Activated T-cell treated with anti-CD3 and anti-CD28 coated beads, Interleukin-2, amount 50 U/mL, for 72 hours (primary cell): ENCODE data around the gene CHD6. TPM values are rescaled to one million over a fixed set of nuclear protein-coding genes. Genes with fewer than 3 reads are reported as not detected.

ENCODE experiments used
- ATAC-seq, 2 donors: fragments of 150-1000 bp; cut with Tn5 transposase; replicated peaks in 1 of 2; 2 replicates each; pipeline ENCODE4 v1.10.0; 2021; ENCODE audit warnings: moderate library complexity in 2 of 2, mild to moderate bottlenecking in 1 of 2
- DNase-seq, 2 donors: peaks; one replicate each; pipeline ENCODE4 v3.0.0; 2021 to 2022; ENCODE audit warnings: mixed read lengths in 1 of 2
- H3K27ac Mint-ChIP-seq: one replicate; pipeline ENCODE4 v1.8.0; 2022; ENCODE audit warnings: mild to moderate bottlenecking, moderate library complexity, mixed read lengths
- H3K27me3 Mint-ChIP-seq: one replicate; pipeline ENCODE4 v1.8.0; 2022; ENCODE audit warnings: low read depth, mixed read lengths
- H3K36me3 Mint-ChIP-seq, 2 donors: one replicate each; pipeline ENCODE4 v1.8.0; 2022; ENCODE audit warnings: mixed read lengths in 2 of 2, mild to moderate bottlenecking in 1 of 2; ENCODE audit not compliant: insufficient read depth in 2 of 2
- H3K4me1 Mint-ChIP-seq: one replicate; pipeline ENCODE4 v1.8.0; 2022; ENCODE audit warnings: low read depth, mixed read lengths
- H3K4me3 Mint-ChIP-seq, 2 donors: one replicate each; pipeline ENCODE4 v1.8.0; 2022; ENCODE audit warnings: mild to moderate bottlenecking in 2 of 2, mixed read lengths in 2 of 2, moderate library complexity in 2 of 2
- H3K9me3 Mint-ChIP-seq, 2 donors: one replicate each; pipeline ENCODE4 v1.8.0; 2022; ENCODE audit warnings: mixed read lengths in 2 of 2
- total RNA-seq, 2 donors: library from RNA; stranded (reverse); gene quantifications; one replicate each; pipeline ENCODE4 v1.2.3, GENCODE V29; 2022

CHD6 gene
- total RNA-seq, 2 donors from 2014 or later, result 35.8 to 37.7 TPM

DNA sequence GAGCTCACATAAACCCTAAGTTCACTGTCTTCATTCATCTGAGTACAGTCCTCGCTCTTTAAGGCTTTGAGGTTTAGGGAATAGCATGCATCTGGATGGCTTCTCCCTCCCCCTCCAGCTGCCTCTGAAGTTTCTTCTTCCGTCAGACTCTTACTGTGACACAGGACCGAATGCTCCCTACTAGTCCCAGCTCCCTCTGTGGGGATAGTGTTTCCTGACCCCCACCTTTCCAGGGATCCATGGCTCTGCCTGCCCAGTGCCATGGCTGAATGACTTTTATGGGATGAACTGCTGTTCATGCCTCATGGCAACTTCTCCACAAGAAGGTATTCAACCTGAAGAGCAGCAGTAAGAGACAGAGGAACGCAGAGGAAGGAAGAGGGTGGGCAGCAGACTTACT lies 171.7 kb downstream of the CHD6 start:
- Mint-ChIP-seq H3K27ac (no peak overlapping the region), H3K4me3 (no peak overlapping the region), H3K9me3 (no peaks in the 10 kb centered on the region), H3K27me3 (no peaks in the 10 kb centered on the region), H3K4me1 (peaks cover 12% of the 10 kb centered on the region), H3K36me3 (peaks cover 3 to 8% of the 10 kb centered on the region in 2 donors)
- DNase-seq (no peak), ATAC-seq (no peak)

DNA sequence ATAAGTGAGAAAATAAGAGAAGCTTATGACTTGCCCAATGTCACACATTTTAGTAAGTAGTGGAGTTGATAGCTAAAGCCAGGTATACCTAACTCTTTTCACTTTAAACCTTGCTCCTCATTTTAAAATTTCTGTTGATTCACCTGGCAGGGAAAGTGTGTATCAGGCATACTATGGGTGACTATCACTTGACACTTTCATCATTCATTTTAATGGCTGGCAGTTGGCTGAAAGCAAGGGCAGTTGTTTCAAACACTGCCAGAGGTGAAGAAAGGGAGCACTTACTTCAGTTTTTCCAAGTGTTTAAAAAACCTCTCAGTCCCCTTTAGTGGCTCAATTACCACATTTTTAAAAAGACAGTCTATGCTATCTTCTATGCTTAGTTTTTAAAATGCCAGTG lies 173.4 kb downstream of the CHD6 start:
- DNase-seq (no peak), ATAC-seq (no peak)
- Mint-ChIP-seq H3K36me3 (peaks cover 3 to 7% of the 10 kb centered on the region in 2 donors), H3K9me3 (no peaks in the 10 kb centered on the region), H3K27me3 (no peaks in the 10 kb centered on the region), H3K27ac (no peak overlapping the region), H3K4me3 (no peak overlapping the region), H3K4me1 (peaks cover 22% of the 10 kb centered on the region)

DNA sequence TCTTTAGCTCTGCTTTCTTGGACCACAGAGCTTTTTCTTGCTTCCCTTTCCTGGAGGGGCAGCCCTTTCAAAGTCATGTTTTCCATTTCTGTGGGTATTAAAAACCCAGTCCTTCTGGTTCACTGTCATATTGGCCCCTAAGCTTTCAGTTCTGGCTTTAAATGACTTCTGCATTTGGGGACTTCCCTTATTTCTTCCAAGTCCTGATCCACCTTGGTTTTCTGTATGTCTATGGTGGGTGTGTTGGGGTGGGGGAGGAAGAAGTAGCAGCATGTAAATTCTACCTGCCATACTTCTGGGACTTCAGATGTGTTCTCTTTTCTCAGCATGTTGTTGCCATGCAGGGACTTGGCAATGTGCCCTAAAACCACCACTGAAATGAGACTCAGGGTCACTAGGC lies 174.5 kb downstream of the CHD6 start:
- Mint-ChIP-seq H3K27me3 (no peaks in the 10 kb centered on the region), H3K4me1 (peaks cover 22% of the 10 kb centered on the region), H3K27ac (peak overlapping the region; percentile 82), H3K9me3 (no peaks in the 10 kb centered on the region), H3K36me3 (peaks cover 5 to 9% of the 10 kb centered on the region in 2 donors), H3K4me3 (no peak overlapping the region)
- no peak for DNase-seq
- peak; percentile 45 to 68 for ATAC-seq

DNA sequence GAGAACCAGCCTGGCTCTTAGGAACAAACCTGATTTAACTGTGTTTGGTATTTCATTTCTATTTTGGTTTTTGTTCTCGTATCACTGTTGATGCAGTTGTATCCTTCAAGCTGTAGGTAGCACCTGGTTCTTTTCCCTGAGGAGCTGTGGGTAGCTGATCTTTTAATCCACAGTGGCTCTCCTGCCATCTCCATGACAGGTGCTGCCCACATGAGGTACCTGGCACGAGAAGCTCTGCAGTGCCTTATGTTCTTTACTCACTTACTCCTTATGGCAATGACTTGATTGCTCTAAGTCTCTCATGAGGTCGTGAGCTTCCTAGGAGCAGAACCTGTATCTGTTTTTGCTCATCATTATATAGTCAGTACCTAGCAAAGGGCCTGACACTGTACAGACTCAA lies 177.3 kb downstream of the CHD6 start:
- DNase-seq, result no peak
- ATAC-seq, result no peak
- Mint-ChIP-seq H3K36me3 (peaks cover 5 to 13% of the 10 kb centered on the region in 2 donors), H3K27me3 (no peaks in the 10 kb centered on the region), H3K9me3 (no peaks in the 10 kb centered on the region), H3K27ac (no peak overlapping the region), H3K4me3 (no peak overlapping the region), H3K4me1 (peaks cover 40% of the 10 kb centered on the region)

DNA sequence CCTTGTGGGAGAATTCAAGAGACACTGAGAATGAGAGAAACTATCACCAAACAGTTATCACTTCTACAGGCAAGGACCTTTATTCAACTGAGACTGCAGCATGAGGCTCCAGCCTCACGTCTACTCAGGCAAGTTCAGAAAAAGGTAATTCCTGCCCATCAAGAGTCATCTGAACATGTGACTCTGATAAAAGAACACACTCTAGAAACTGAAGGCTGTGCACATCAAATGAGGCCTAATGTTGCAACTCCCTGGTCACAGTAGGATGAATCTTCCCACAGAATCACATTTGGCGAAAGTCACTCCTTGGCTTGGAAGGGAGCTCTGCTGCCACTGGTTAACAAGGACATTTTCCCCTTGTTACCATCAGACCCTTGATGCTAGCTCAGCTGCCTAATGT lies 180.3 kb downstream of the CHD6 start:
- peaks cover 48% of the 10 kb centered on the region for H3K4me1 Mint-ChIP-seq
- H3K27ac Mint-ChIP-seq, result no peak overlapping the region
- H3K27me3 Mint-ChIP-seq, result no peaks in the 10 kb centered on the region
- ATAC-seq (peak in 1 of 2 donors; percentile 34), DNase-seq (no peak)
- peaks cover 8 to 31% of the 10 kb centered on the region in 2 donors for H3K36me3 Mint-ChIP-seq
- peaks cover 0 to 4% of the 10 kb centered on the region in 2 donors for H3K9me3 Mint-ChIP-seq
- H3K4me3 Mint-ChIP-seq, result no peak overlapping the region

DNA sequence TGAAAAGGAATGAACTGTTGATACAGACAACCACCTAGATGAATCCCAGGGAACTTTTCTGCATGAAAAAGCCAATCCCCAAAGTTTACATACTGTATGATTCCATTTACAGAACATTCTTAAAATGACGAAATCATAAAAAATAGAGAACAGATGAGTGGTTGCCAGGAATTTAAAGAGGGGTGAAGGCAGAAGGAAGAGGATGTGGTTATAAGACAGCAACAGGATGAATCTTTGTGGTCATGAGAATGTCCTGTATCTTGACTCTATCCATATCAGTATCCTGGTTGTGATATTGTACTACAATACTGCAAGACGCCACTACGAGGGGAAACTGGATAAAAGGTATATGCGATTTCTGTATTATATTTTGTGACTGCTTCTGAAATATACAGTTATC lies 181.5 kb downstream of the CHD6 start:
- peaks cover 55% of the 10 kb centered on the region for H3K4me1 Mint-ChIP-seq
- peaks cover 0 to 4% of the 10 kb centered on the region in 2 donors for H3K9me3 Mint-ChIP-seq
- H3K27me3 Mint-ChIP-seq, result no peaks in the 10 kb centered on the region
- H3K4me3 Mint-ChIP-seq, result peak overlapping the region in 1 of 2 donors; percentile 47
- peak overlapping the region; percentile 13 for H3K27ac Mint-ChIP-seq
- H3K36me3 Mint-ChIP-seq, result peaks cover 12 to 31% of the 10 kb centered on the region in 2 donors
- DNase-seq (no peak), ATAC-seq (peak; percentile 61 to 78)

DNA sequence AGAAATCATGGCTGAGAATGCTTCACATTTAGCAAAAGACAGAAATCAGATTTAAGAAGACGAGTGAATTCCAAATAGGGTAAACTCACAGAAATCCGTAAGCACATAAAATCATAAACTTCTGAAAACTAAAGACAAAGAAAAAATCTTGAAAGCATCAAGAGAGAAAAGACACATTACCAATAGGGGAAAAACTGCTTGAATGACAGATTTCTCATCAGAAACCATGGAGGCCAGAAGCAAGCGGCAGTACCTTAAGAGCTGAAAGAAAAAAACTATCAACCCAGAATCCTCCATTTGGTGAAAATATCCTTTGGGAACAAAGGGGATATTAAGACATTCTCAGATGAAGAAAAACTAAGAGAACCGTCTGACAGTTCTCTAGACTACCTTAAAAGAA lies 185.0 kb downstream of the CHD6 start:
- H3K27ac Mint-ChIP-seq, result peak overlapping the region; percentile 95
- DNase-seq (no peak), ATAC-seq (no peak)
- H3K36me3 Mint-ChIP-seq, result peaks cover 13 to 32% of the 10 kb centered on the region in 2 donors
- H3K9me3 Mint-ChIP-seq, result peaks cover 0 to 4% of the 10 kb centered on the region in 2 donors
- H3K4me3 Mint-ChIP-seq, result peak overlapping the region in 1 of 2 donors; percentile 74
- peaks cover 58% of the 10 kb centered on the region for H3K4me1 Mint-ChIP-seq
- no peaks in the 10 kb centered on the region for H3K27me3 Mint-ChIP-seq

DNA sequence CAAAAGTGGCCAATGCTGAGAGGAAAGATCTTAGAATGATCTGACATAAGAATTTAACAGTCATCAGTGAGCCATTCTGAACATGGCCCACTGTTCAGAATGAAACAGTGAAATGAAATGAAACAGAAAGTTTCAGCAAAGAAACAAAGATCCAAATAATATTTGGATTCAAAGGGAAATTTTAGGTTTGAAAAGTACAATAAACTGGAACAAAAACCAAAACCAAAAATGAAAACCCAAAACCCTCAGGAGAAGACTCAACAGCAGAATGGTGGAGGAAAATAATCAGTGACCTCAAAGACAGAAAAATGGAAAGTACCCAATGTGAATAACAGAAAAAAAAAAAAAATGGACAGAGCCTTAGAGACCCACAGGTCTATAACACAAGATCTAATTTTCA lies 185.4 kb downstream of the CHD6 start:
- ATAC-seq (peak; percentile 33 to 58), DNase-seq (no peak)
- H3K9me3 Mint-ChIP-seq, result peaks cover 0 to 4% of the 10 kb centered on the region in 2 donors
- H3K36me3 Mint-ChIP-seq, result peaks cover 14 to 32% of the 10 kb centered on the region in 2 donors
- H3K4me1 Mint-ChIP-seq, result peaks cover 63% of the 10 kb centered on the region
- H3K27ac Mint-ChIP-seq, result peak overlapping the region; percentile 95
- peak overlapping the region; percentile 17 to 74 for H3K4me3 Mint-ChIP-seq
- no peaks in the 10 kb centered on the region for H3K27me3 Mint-ChIP-seq

DNA sequence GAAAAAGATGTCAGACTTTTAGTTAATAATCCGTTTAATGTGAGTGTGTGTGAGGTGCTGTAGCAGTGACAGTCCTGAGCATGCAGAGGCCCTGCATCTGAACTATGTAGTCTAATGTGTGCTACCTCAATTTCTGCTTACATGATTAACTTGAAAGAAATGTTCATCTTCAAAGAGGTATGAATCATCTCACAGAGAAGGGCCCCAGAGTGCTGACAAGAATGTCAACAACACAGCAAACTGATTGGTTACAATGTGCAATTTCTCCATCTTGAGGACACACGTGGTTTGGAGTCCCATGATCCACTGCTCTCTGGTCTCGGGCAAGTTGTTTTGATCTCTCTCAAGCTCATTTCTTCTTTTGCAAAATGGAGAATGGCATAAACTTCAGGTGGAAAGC lies 189.9 kb downstream of the CHD6 start:
- peaks cover 13 to 15% of the 10 kb centered on the region in 2 donors for H3K36me3 Mint-ChIP-seq
- H3K9me3 Mint-ChIP-seq, result peaks cover 0 to 2% of the 10 kb centered on the region in 2 donors
- no peaks in the 10 kb centered on the region for H3K27me3 Mint-ChIP-seq
- DNase-seq (peak; percentile 51 to 55), ATAC-seq (peak; percentile 88 to 90)
- H3K27ac Mint-ChIP-seq, result peak overlapping the region; percentile 81
- peaks cover 46% of the 10 kb centered on the region for H3K4me1 Mint-ChIP-seq
- H3K4me3 Mint-ChIP-seq, result peak overlapping the region; percentile 57 to 64

DNA sequence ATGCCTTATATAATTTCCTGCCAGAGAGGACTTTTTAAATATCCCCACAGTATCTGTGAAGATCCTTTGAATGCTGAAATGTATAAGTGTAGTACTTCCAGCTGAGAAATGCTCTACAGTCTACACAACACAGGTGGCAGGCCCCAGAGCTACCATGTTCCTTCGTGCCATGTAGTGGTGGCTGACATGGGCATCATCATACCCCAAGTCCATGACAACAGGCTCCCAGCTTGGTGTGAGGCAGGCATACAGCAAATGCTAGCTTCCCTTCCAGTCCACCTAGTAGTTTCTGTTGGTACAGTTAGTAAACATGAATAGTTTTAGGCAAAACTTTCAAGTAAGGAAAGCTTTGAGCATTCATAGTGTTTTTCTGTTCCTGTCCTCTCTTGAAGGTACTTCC lies 190.3 kb downstream of the CHD6 start:
- no peak for DNase-seq
- H3K27me3 Mint-ChIP-seq, result no peaks in the 10 kb centered on the region
- H3K9me3 Mint-ChIP-seq, result peaks cover 0 to under 1% of the 10 kb centered on the region in 2 donors
- peak overlapping the region; percentile 57 to 64 for H3K4me3 Mint-ChIP-seq
- peak in 1 of 2 donors; percentile 36 for ATAC-seq
- H3K36me3 Mint-ChIP-seq, result peaks cover 11 to 12% of the 10 kb centered on the region in 2 donors
- H3K4me1 Mint-ChIP-seq, result peaks cover 41% of the 10 kb centered on the region
- peak overlapping the region; percentile 81 for H3K27ac Mint-ChIP-seq

DNA sequence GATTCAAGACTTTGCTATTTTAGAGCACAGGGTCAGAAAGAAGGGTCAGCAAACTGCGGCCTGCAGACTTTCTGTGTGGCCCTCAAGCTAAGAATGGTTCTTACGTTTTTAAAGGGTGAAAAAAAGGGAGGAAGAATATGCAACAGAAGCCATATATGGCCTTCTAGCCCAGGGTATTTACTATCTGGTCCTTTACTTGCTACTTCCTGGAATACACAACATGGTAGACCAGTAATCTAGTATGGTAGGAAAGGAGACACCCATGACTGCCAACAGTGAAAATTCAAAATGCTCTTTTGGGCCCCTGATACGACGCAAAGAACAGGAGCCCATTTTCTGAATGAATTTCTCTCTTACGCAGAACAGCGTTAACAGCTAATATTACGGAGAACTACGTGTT lies 191.2 kb downstream of the CHD6 start:
- H3K27me3 Mint-ChIP-seq, result no peaks in the 10 kb centered on the region
- H3K4me3 Mint-ChIP-seq, result no peak overlapping the region
- no peak overlapping the region for H3K27ac Mint-ChIP-seq
- ATAC-seq, result no peak
- H3K36me3 Mint-ChIP-seq, result peaks cover 7 to 15% of the 10 kb centered on the region in 2 donors
- peaks cover 34% of the 10 kb centered on the region for H3K4me1 Mint-ChIP-seq
- no peaks in the 10 kb centered on the region for H3K9me3 Mint-ChIP-seq
- DNase-seq, result no peak

DNA sequence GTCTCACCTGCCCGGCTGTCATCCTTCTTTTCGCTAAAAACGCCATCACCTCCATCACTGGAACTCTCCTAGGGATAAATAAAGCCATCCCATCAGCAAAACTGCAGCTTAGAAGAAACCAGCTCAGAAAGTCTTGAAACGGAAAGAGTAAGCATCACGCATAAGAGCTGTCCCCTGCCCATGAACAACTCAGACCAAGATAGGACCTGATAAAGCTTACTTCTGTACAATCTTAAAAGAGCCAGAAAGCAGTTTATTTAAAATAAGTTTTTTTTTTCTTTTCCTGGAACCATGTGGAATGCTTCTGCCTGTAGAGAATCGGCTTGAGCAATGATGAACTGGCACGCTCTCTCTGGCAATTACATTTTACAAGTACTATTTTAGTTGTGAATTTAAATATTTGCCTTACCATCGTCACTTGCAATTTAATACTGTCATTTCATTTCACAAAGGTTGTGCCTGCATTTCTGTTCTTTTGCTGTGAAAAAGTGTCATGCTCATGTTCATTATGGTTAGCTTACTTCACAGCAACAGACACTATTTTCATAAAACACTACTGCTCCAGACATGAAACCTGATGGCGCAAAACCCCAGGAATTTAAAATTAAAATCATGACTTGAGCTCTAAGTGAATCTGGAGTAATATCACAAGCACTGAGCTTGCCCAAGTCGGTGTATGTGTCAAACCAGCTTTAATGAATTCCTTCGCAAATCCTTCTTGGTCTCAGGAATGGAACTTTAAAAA lies 191.9 kb downstream of the CHD6 start:
- DNase-seq, result no peak
- H3K27ac Mint-ChIP-seq, result no peak overlapping the region
- no peaks in the 10 kb centered on the region for H3K9me3 Mint-ChIP-seq
- peaks cover 7 to 19% of the 10 kb centered on the region in 2 donors for H3K36me3 Mint-ChIP-seq
- no peak overlapping the region for H3K4me3 Mint-ChIP-seq
- H3K27me3 Mint-ChIP-seq, result no peaks in the 10 kb centered on the region
- H3K4me1 Mint-ChIP-seq, result peaks cover 37% of the 10 kb centered on the region
- ATAC-seq, result no peak

DNA sequence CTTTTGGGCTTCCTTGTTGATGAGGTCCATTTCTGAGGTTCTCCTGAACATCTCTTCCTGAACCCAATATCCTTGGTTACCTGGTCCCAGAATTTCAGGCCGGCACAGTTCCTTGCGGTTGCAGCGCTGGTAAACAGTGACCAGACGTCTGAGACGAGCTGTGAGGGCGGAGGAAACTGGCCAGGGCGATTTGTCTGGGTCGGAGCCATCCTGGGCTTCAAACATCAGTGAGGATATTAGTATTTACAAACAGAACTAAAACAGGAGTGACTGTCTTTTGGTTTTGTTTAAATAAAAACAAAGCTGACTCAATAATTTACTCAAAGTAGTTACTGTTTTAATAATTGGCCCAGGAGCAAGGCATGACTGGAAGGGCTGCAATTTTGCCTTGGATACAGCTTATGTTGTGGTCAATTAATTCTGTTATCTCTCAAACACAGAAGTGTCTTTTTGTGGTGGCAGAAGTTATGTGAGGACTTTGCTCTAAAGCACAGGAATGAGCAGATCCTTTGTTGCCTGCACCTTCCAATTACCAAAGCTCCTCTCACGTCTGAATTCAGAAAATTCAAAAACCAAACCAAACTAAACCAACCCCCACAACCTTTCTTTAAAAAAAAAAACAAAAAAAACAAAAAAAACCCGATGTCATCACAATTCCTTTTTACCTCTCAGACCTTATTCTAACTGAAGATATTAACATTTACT lies 192.8 kb downstream of the CHD6 start:
- H3K27ac Mint-ChIP-seq, result no peak overlapping the region
- H3K27me3 Mint-ChIP-seq, result no peaks in the 10 kb centered on the region
- peaks cover 7 to 24% of the 10 kb centered on the region in 2 donors for H3K36me3 Mint-ChIP-seq
- DNase-seq (no peak), ATAC-seq (no peak)
- H3K4me3 Mint-ChIP-seq, result no peak overlapping the region
- no peaks in the 10 kb centered on the region for H3K9me3 Mint-ChIP-seq
- H3K4me1 Mint-ChIP-seq, result peaks cover 40% of the 10 kb centered on the region
